GM21786 (cell line): ENCODE results near the gene MLLT3.

Source experiments
- ATAC-seq: cut with Tn5 transposase; IDR thresholded peaks from one replicate; pipeline ENCODE4 v1.9.1; 2021; ENCODE audit not compliant: unreplicated experiment

The MLLT3 gene

GRCh38 chr9:20428976-20429375 is 193.3 kb downstream of the MLLT3 start:
- ATAC-seq: no peak

DNA sequence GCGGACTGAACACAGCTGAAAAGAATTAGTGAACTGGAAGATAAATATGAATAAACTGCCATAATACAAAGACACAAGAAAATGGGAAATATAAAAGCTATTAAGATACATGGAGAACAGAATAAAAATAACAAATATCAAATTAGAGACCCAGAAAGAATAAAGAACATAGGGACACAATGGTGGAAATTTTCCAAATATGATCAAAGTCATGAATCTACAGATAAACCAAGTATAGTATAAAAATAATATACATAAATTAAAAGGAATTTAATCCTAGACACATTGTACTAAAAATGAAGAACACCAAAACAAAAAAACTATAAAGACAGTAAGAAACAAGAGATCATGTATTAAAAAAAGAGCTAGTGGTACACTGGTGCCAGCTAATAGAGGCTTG is 194.9 kb downstream of the MLLT3 start:
- no peak for ATAC-seq

DNA sequence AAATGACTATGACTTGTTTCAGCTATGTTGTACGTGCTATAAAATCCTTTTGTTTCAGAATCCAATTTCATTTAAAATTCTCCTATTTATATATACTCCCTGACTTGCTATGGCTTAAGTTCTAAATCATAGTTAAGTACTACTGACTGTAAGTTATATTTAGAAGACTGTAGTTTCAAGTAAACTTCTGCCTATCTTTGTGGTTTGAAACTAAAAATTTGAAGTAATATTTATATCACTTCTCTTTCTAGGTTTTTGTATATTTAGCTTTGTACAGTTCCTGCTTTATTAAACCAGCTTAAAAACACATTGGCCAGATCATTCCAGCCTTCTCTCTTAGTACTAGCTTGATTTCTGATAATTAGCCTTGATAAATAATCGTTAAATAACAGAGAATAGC is 196.3 kb downstream of the MLLT3 start:
- ATAC-seq: peak; percentile 86

DNA sequence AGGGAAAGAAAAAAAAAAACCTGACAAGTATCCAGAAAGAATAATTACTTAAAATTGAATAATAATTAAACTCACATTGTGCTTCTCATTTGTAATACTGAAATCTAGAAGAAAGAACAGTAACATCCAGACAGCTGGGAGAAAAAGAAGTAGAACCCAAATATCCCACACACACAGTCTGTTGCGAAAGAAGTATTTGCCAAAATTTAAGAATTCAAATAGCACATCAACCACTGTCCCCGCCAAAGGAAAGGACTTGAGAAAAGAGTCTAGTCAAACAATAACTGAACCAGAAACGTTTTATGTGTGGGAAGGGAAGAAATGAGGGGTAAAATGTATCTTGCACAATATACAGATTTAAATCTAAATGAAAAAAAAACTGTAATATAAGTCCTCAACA is 202.8 kb downstream of the MLLT3 start:
- no peak for ATAC-seq

GRCh38 chr9:20418485-20418884 is 203.8 kb downstream of the MLLT3 start:
- no peak for ATAC-seq

DNA sequence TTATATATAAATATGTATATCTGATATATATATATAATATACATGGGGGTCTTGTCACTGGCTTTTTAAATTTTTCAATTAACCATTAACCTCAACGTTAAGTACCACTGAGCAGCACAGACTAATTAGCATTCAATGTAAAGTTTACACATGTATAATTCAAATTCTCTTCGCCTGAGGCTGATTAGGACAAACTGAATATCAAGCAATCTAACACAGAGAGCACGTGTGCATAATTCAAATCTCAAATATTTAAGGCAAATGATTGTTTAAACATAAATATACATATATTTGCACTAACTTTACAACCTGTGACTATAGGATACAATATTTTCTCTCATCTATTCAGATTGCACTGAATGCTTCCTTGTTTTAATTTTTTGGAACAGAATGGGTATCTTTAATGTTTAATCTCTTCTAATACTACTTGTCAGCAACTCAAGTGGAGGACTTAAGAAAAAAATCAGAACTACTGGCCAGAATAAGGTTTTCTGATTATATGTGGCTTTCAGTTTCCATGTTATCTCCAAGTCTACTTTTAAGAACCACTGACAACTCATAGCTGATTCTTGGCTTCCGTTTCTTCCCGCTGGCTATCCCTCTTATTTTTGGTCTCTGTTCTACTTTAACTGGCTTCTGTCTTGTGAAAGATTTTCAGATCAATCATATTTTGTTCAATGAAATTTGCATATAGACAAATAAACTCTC is 204.8 kb downstream of the MLLT3 start:
- no peak for ATAC-seq

DNA sequence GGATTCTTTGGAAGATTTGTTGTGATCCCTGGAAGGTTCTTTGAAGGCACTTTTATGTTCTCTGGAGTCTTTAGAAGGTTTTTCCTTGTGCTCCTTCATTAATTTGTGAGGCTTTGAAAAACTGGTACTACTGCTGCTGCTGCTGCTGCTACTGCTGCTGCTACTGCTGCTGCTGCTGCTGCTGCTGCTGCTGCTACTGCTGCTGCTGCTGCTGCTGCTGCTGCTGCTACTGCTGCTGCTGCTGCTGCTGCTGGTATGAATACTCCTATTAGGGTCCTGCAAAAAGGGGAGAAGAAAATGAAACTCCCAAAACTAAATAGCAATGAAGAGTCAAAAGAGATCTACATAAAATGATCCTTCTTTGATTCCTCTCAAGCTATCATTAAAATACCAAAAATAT is 208.1 kb downstream of the MLLT3 start:
- no peak for ATAC-seq

DNA sequence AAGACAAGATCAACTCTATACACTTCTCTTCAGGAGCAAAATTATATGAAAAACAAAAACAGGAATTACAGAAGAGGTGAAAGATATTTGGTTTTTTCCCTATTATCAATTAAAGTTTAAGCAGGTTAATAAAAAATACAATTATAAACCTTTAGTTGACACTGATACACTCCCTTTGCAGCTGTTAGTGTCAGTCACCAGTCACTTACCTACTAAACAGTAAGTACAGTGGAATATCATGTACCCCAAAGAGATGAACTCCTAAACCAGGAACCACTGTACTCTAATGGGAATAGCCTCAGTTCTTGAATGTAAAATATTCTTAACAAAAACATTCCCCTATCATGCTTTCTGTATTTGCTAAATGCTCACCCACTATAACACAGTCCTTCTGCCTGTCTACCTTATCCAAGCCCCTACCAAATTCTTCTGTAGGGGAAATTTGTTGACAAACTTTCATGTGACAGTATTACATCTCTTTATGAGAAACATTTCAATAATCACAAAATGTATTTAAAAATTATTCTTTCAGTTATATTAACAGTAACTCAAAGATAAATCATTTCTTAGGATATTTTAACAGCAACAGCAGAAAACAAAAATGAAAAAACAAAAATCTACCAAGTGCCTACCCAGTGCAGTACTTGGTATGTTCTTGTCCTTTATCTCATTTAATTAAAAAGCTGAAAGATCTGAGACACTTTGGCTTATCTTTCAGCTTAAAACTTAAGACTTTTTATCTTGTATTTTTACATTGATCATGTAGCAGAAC is 212.8 kb downstream of the MLLT3 start:
- no peak for ATAC-seq

- ATAC-seq: no peak
These were observed 213.8 kb downstream of the MLLT3 start for GRCh38 chr9:20408513-20408912.

GRCh38 chr9:20407013-20407412 is 215.3 kb downstream of the MLLT3 start:
- no peak for ATAC-seq

DNA sequence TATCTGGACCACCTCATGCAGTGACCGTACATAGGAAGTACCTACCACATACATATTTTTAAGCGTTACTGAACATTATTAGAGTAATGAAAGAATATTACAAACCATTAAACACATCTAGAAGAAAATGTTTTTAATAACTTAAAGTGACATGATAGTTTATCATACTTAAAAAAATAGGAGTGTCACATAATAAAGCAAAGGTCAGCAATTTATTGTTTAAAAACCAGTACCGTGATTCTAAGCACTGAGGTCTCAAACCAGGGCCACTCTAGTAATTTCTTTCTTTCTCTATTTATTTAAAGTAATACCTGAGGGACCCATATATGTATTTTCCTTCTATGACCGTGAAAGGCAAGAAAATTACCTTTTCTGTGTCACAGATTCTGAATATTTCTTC is 216.0 kb downstream of the MLLT3 start:
- no peak for ATAC-seq

- no peak for ATAC-seq
These were observed 216.7 kb downstream of the MLLT3 start for GRCh38 chr9:20405616-20406015.

DNA sequence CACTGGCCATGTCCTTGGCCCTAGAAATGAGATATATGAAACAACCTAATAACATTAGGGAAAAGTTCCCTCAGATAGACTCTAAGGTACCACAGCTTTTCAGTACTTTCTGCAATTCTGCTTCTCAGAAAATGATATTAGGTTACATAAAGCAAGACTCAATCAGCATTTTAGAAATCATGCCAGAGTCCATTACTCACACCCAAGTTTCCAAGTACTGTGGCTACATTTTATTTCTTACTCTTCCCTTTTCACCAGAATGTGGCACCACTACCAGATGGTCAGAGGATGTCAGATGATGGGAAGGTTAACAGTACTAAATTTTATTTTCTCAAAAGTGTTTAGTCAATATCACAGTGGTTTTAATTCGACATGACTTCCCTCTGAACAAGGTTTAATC is 217.2 kb downstream of the MLLT3 start:
- ATAC-seq: no peak

DNA sequence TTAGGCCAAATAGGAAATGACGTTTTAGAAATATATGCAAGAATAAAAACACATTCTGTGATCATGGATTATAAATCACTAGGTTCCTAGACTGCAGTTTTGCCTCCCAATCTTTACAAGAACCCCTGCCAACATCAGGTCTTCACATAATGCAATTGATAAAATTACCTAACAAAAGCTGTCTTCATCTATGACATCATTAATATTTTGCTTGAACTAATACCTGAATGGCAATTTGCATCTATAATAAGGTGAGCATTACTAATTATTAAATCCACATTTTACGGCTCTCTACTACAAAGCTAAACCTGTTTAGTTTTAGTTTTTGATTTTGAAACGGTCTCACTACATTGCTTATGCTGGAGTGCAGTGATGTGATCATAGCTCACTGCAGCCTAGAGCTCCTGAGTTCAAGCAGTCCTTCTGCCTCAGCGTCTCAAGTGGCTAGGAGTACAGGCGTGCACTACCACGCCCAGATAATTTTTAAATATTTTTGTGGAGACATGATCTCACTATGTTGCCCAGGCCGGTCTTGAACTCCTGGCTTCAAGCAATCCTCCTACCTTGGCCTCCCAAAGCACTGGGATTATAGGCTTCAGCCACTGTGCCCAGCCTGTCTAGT is 218.0 kb downstream of the MLLT3 start:
- ATAC-seq: no peak

- no peak for ATAC-seq
These were observed 219.0 kb downstream of the MLLT3 start for GRCh38 chr9:20403346-20403745.

GRCh38 chr9:20402273-20402875 is 219.9 kb downstream of the MLLT3 start:
- ATAC-seq: no peak

DNA sequence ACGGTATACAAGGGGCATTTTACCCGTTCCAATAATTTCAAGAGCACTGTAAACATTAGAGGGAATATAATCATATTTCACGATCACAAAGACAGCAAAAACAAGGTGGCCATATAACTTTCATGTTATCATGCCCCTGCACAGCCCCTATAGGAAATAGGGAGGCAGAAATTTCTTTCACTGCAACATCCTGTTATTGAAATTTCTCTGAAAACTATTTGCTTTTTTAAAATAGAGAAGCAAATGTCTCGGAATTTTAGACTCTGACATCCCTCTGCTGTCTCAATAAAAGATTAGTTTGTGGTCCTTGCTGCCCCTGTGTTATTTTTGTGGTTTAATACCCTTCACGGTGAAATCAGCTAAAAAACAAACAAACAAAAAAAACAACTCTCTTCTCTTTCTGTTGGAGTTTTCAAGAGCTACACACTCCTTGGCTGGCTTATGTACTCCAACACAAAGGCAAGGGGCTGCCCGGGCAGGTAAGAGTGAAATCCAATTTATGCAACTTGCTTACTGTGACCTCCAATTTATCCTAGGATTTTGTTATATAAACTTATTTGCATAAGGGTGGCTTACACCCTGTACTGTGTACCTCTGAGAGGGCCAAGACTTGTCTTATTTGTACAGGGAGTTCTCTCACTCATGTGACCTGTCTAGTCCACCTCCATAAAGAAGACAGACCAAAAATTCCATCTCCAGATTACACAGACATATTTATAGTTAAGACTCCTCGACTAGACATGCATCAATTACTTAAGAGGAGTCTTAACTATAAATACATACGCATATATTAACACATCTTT is 223.6 kb downstream of the MLLT3 start:
- ATAC-seq: no peak

GRCh38 chr9:20397348-20397747 is 225.0 kb downstream of the MLLT3 start:
- ATAC-seq: no peak

DNA sequence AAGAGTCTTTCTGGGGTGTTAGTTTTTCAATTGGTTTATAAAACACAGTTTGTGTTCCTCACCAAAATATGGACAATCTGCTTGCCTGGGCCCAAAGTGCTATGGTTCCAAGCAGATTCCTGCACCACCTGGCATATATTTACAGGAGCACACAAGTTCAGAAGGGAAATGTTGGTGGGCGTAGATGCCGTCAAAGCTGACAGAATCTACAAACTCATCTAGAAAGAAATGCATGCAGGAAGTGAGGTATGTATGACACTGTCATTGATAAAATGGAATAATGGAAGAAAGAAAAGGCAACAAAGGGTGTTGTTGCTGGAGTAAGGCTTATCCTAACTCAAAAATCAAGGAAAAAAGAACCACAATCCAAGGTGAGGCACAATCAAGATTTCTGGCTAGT is 225.8 kb downstream of the MLLT3 start:
- ATAC-seq: no peak

DNA sequence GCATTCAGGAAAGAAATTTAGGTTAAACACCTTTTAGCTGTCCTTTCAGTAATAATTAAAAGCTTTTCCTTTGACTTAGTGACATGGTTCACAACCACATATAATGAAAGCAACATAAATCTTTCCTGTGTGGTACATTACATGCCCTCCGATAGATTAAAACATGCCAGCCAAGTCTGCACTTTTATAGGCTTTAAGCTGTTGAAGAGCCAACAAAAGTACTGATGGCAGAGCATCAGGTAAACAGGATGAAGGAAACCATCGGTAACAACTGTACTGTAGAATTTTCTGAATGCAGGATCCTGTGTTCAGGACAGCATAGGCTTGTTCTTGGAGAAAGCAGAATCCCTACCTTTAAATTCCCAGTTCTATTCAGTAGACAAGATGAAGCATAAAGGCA is 226.6 kb downstream of the MLLT3 start:
- no peak for ATAC-seq

GRCh38 chr9:20394969-20395368 is 227.3 kb downstream of the MLLT3 start:
- ATAC-seq: no peak
